ENCODE measurements around the gene SPECC1.
A peak's percentile ranks its signal among the peaks of the same experiment; 100 is the strongest.
"Not testable (repeated sequence)": the region's sequence is repeated elsewhere in the genome, so short reads cannot be mapped to it uniquely, and the experiment has no call there.

The SPECC1 gene

GRCh38 chr17:20128036-20128667 is 119.0 kb downstream of the SPECC1 start:
- DNase-seq, result no peak

- DNase-seq, result no peak
Observed at GRCh38 chr17:20133517-20133916, 124.4 kb downstream of the SPECC1 start.

- DNase-seq, result no peak
Observed at GRCh38 chr17:20141198-20141972, 132.2 kb downstream of the SPECC1 start.

GRCh38 chr17:20142268-20142667 is 133.1 kb downstream of the SPECC1 start:
- no peak for DNase-seq

GRCh38 chr17:20143740-20144139 is 134.6 kb downstream of the SPECC1 start:
- no peak for DNase-seq

- DNase-seq, result no peak
Observed at GRCh38 chr17:20145567-20145966, 136.4 kb downstream of the SPECC1 start.

- DNase-seq, result no peak
Observed at GRCh38 chr17:20149251-20149650, 140.1 kb downstream of the SPECC1 start.

- DNase-seq, result no peak
Observed at GRCh38 chr17:20151174-20151573, 142.0 kb downstream of the SPECC1 start.

GRCh38 chr17:20153231-20153630 is 144.1 kb downstream of the SPECC1 start:
- DNase-seq, result no peak

GRCh38 chr17:20154286-20155000 is 145.3 kb downstream of the SPECC1 start:
- DNase-seq, result peak in 1 of 2 donors; percentile 51

- DNase-seq, result peak; percentile 95 to 99
Observed at GRCh38 chr17:20155258-20156195, 146.4 kb downstream of the SPECC1 start.

- peak in 1 of 2 donors; percentile 43 for DNase-seq
Observed at GRCh38 chr17:20156196-20157000, 147.2 kb downstream of the SPECC1 start.

GRCh38 chr17:20157001-20157310 is 147.8 kb downstream of the SPECC1 start:
- DNase-seq, result no peak

- no peak for DNase-seq
Observed at GRCh38 chr17:20158580-20158979, 149.4 kb downstream of the SPECC1 start.

GRCh38 chr17:20159406-20160069 is 150.4 kb downstream of the SPECC1 start:
- DNase-seq, result no peak

- not testable (repeated sequence) for DNase-seq
Observed at GRCh38 chr17:20165516-20165915, 156.4 kb downstream of the SPECC1 start.

GRCh38 chr17:20170085-20170484 is 160.9 kb downstream of the SPECC1 start:
- no peak for DNase-seq

GRCh38 chr17:20171741-20172365 is 162.7 kb downstream of the SPECC1 start:
- no peak for DNase-seq

- no peak for DNase-seq
Observed at GRCh38 chr17:20172376-20172775, 163.2 kb downstream of the SPECC1 start.

- DNase-seq, result no peak
Observed at GRCh38 chr17:20173091-20173490, 163.9 kb downstream of the SPECC1 start.
